Chondrocyte (in vitro differentiated cells): ENCODE results near the gene SLC17A2. TPM values are rescaled to one million over a fixed set of nuclear protein-coding genes. Genes with fewer than 3 reads are reported as not detected.
A peak's percentile ranks its signal among the peaks of the same experiment; 100 is the strongest.

Experiments
- DNase-seq: peaks from one replicate; pipeline ENCODE4 v3.0.0; 2021; ENCODE audit warnings: mixed read lengths, low spot score
- H3K27ac Mint-ChIP-seq: one replicate; pipeline ENCODE4 v1.8.0; 2021; ENCODE audit warnings: mild to moderate bottlenecking, moderate library complexity, mixed read lengths; ENCODE audit not compliant: unreplicated experiment
- H3K27me3 Mint-ChIP-seq: 2 replicates; pipeline ENCODE4 v1.8.0; 2021; ENCODE audit warnings: low read depth, mixed read lengths
- H3K36me3 Mint-ChIP-seq: 2 replicates; pipeline ENCODE4 v1.8.0; 2021; ENCODE audit warnings: low read depth, mixed read lengths
- H3K4me1 Mint-ChIP-seq: 2 replicates; pipeline ENCODE4 v1.8.0; 2021; ENCODE audit warnings: low read depth, mild to moderate bottlenecking, mixed read lengths
- H3K4me3 Mint-ChIP-seq: one replicate; pipeline ENCODE4 v1.8.0; 2021; ENCODE audit warnings: mild to moderate bottlenecking, moderate library complexity, mixed read lengths; ENCODE audit not compliant: unreplicated experiment
- H3K9me3 Mint-ChIP-seq: 2 replicates; pipeline ENCODE4 v1.8.0; 2021; ENCODE audit warnings: low read depth, mixed read lengths
- CTCF ChIP-seq: fragments of 200-600 bp; sonication (generic); IDR thresholded peaks from 2 replicates; pipeline ENCODE4 v1.5.0; 2021; ENCODE audit warnings: antibody characterized with exemption, mild to moderate bottlenecking, moderate library complexity
- total RNA-seq: library from RNA; stranded (reverse); gene quantifications from 3 replicates; pipeline ENCODE4 v1.2.1, GENCODE V29; 2021

The SLC17A2 gene
- total RNA-seq, 1 donor from 2014 or later: not detected

- Mint-ChIP-seq H3K4me3 (peak within 1 kb of the TSS; percentile 90), H3K27me3 (no peaks in the 10 kb centered on the region), H3K36me3 (peaks cover 12% of the 10 kb centered on the region), H3K9me3 (peaks cover 8% of the 10 kb centered on the region), H3K27ac (peak within 1 kb of the TSS; percentile 99), H3K4me1 (peaks cover 42% of the 10 kb centered on the region)
- no peak for TF ChIP-seq CTCF
- no peak for DNase-seq
These were observed 31.9 kb upstream of the SLC17A2 start, which contains the start of gene TRIM38 for GRCh38 chr6:25962149-25963127. TSS of gene TRIM38 (plus strand) at chr6:25962802. CDS start at chr6:25966523, 3,721 bp downstream.

DNA sequence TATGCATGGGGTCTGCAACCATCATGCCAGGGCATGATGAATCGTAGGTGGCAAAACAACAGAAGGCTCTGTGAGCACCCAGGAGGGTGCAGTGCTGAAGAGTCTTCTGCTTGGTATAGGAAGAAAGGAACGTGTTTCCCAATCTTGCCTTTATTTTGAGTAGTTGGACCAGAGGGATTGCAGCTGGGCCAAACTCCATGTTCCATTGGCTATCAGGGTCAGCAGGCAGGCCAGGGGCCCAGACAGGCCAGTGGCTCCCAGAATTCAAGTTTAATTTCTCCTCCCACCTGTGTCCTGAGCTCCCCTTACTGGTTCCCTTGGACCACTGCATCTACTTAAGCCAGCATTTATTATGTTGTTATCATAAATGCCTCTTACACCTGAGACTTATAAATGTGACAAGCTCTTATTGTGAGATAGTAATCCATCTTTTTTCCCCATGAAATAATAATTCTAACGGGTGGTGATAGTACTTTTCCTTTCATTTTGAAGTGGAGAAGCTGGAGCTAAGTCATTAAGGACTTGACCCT lies 31.2 kb upstream of the SLC17A2 start:
- Mint-ChIP-seq H3K9me3 (peaks cover 8% of the 10 kb centered on the region), H3K4me3 (peak overlapping the region; percentile 90), H3K27me3 (no peaks in the 10 kb centered on the region), H3K4me1 (peaks cover 36% of the 10 kb centered on the region), H3K27ac (peak overlapping the region; percentile 99), H3K36me3 (peaks cover 6% of the 10 kb centered on the region)
- DNase-seq: no peak
- peak; percentile 25 for TF ChIP-seq CTCF

GRCh38 chr6:25960734-25961133 lies 30.2 kb upstream of the SLC17A2 start:
- H3K4me3 Mint-ChIP-seq: no peak overlapping the region
- peaks cover 32% of the 10 kb centered on the region for H3K4me1 Mint-ChIP-seq
- no peak overlapping the region for H3K27ac Mint-ChIP-seq
- H3K9me3 Mint-ChIP-seq: peaks cover 8% of the 10 kb centered on the region
- H3K36me3 Mint-ChIP-seq: peaks cover 2% of the 10 kb centered on the region
- H3K27me3 Mint-ChIP-seq: no peaks in the 10 kb centered on the region
- no peak for TF ChIP-seq CTCF
- no peak for DNase-seq

- Mint-ChIP-seq H3K4me3 (no peak overlapping the region), H3K9me3 (peaks cover 8% of the 10 kb centered on the region), H3K27me3 (no peaks in the 10 kb centered on the region), H3K36me3 (peaks cover 2% of the 10 kb centered on the region), H3K4me1 (peaks cover 32% of the 10 kb centered on the region), H3K27ac (no peak overlapping the region)
- no peak for DNase-seq
- no peak for TF ChIP-seq CTCF
These were observed 29.5 kb upstream of the SLC17A2 start for GRCh38 chr6:25959890-25960536.

DNA sequence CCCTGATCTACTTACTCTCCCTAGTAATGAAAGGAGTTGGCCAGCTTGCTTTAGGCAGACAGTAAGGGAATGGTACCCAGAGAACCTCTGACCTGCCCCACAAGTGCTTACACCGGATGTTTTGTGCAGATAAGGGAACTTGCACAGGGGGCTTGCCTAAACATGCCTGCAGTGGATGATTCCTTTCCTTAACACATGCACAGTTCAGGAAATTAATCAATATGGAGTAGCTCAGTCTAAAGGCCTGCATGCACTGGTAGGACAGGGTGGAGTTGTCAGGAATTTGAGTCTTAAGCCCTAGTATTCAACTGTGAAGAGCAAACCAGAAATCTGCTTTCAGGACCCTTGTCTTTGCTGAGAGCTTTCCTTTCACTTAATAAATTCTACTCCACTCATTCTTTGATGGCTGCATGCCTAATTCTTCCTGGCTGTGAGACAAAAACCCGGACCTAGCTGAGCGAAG lies 28.2 kb upstream of the SLC17A2 start:
- H3K4me1 Mint-ChIP-seq: peaks cover 25% of the 10 kb centered on the region
- DNase-seq: no peak
- H3K9me3 Mint-ChIP-seq: peaks cover 8% of the 10 kb centered on the region
- TF ChIP-seq CTCF: no peak
- no peak overlapping the region for H3K27ac Mint-ChIP-seq
- H3K36me3 Mint-ChIP-seq: no peaks in the 10 kb centered on the region
- no peaks in the 10 kb centered on the region for H3K27me3 Mint-ChIP-seq
- H3K4me3 Mint-ChIP-seq: no peak overlapping the region
